Neural progenitor cell (in vitro differentiated cells): ENCODE data around the gene AGR2.

ENCODE experiments used
- CTCF ChIP-seq: fragments of 200-600 bp; sonication (generic); IDR thresholded peaks from 2 replicates; pipeline ENCODE4 v1.5.1; 2017; ENCODE audit warnings: antibody characterized with exemption, mild to moderate bottlenecking
- EZH2phosphoT487 ChIP-seq: fragments of 200-600 bp; sonication (generic); IDR thresholded peaks from 2 replicates; pipeline ENCODE4 v1.6.1; 2017; ENCODE audit warnings: antibody characterized with exemption

DNA sequence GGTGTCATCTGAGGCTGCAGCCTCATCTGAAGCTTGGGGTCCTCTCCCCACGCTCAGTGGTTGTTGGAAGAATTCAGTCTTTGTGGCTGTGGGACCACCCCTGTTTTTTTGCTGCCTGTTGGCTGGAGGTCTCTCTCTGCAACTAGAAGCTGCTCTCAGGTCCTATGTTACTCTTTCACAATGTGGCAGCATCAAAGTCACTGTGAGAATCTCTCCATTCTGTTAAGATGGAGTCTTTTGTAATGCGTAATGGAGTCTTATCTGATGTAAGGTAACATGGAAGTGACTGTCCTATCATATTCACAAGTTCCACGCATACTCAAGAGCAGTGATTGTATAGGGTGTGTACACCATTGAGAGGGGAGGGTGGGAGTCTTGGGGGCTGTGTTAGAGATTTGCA is 26.3 kb downstream of the AGR2 start:
- TF ChIP-seq CTCF (no peak), EZH2phosphoT487 (no peak)
